Measurements from ENCODE around the gene ANKRD31.
"Not testable (repeated sequence)": the region's sequence is repeated elsewhere in the genome, so short reads cannot be mapped to it uniquely, and the experiment has no call there.

Gene ANKRD31

DNA sequence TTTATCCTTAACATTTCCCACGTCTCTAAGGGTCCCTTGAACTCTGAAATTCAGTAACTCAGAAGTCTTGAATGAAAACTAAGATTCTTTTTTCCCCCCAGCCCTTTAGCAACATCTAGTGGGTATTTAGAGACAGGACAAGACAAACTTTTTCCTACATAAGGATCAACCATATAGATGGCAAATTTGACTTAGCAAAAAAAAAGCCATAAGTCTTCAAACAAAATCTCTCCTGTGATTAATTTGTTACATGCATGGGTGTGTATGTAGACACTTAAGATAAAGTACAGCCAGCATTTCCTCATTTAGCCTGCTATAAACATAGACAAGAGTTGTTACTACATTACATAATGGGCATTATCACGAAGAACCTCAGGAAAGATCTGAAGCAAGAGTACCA lies 29.1 kb upstream of the ANKRD31 start:
- no peak for DNase-seq
- Histone ChIP-seq H3K9me3 (ENCODE audit: severe bottlenecking) (peaks cover 4% of the 10 kb centered on the region), H3K27me3 (ENCODE audit: insufficient read depth, low read depth, severe bottlenecking) (no peaks in the 10 kb centered on the region), H3K36me3 (no peaks in the 10 kb centered on the region), H3K4me3 (ENCODE audit: low read depth, low read length) (no peak overlapping the region), H3K27ac (no peak overlapping the region)
- TF ChIP-seq, protein P1, sequence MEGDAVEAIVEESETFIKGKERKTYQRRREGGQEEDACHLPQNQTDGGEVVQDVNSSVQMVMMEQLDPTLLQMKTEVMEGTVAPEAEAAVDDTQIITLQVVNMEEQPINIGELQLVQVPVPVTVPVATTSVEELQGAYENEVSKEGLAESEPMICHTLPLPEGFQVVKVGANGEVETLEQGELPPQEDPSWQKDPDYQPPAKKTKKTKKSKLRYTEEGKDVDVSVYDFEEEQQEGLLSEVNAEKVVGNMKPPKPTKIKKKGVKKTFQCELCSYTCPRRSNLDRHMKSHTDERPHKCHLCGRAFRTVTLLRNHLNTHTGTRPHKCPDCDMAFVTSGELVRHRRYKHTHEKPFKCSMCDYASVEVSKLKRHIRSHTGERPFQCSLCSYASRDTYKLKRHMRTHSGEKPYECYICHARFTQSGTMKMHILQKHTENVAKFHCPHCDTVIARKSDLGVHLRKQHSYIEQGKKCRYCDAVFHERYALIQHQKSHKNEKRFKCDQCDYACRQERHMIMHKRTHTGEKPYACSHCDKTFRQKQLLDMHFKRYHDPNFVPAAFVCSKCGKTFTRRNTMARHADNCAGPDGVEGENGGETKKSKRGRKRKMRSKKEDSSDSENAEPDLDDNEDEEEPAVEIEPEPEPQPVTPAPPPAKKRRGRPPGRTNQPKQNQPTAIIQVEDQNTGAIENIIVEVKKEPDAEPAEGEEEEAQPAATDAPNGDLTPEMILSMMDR (IDR thresholded peaks at IDR 0.05; ENCODE audit: low read depth, low read length): peak; percentile 31; the same call in 1 of the 2 replicates

DNA sequence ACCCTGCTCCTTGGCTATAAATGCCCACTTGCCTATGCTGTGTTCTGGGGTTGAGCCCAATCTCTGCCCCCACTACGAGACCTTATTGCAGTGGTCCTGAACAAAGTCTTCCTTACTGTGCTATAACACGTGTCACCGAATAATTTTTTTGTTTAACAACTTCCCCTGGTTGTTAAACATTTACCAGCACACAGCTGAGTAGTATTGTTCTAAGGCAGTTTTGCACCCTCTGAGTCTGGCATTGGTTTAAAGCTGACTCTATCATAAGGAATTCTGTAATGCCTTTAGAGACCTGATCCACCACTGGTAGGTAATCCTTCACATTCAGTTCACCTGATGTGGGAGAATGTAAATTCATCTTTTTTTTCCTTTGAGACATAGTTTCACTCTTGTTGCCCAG lies 25.6 kb upstream of the ANKRD31 start:
- TF ChIP-seq, protein P1 (IDR thresholded peaks at IDR 0.05; ENCODE audit: low read depth, low read length): no peak
- H3K27me3 ChIP-seq (ENCODE audit: insufficient read depth, low read depth, severe bottlenecking): no peaks in the 10 kb centered on the region

DNA sequence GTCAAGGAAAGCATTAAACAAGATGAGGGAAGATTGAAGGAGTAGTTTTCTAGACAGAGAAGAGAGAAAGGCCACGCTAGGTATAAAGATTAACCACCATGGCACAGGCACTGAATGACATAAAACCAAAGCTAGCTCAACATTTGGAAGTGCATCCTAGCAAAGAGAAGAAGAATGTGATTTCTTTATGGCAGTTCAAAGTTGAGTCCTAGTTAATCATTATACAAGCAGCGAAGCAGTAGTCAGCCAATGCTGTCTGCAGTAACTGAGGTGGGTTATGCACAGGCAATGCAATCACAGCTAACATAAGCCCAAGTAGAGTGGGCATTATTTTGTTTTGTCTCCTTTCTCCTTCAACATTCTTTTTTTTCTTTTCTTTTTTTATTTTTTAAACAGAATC lies 24.0 kb upstream of the ANKRD31 start:
- Histone ChIP-seq H3K27me3 (ENCODE audit: insufficient read depth, low read depth, severe bottlenecking) (no peaks in the 10 kb centered on the region), H3K27ac (no peak overlapping the region), H3K4me3 (ENCODE audit: low read depth, low read length) (no peak overlapping the region), H3K36me3 (no peaks in the 10 kb centered on the region), H3K9me3 (ENCODE audit: severe bottlenecking) (peaks cover 7% of the 10 kb centered on the region)
- DNase-seq: no peak
- TF ChIP-seq, protein P1 (IDR thresholded peaks at IDR 0.05; ENCODE audit: low read depth, low read length): no peak

More for the DNA sequence above, 25.6 kb upstream of the ANKRD31 start:
- Histone ChIP-seq H3K4me3 (ENCODE audit: low read depth, low read length) (no peak overlapping the region), H3K36me3 (no peaks in the 10 kb centered on the region), H3K9me3 (ENCODE audit: severe bottlenecking) (no peaks in the 10 kb centered on the region), H3K27ac (no peak overlapping the region)
- DNase-seq: no peak

DNA sequence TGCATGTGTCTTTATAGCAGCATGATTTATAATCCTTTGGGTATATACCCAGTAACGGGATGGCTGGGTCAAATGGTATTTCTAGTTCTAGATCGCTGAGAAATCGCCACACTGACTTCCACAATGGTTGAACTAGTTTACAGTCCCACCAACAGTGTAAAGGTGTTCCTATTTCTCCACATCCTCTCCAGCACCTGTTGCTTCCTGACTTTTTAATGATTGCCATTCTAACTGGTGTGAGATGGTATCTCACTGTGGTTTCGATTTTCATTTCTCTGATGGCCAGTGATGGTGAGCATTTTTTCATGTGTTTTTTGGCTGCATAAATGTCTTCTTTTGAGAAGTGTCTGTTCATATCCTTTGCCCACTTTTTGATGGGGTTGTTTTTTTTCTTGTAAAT lies 13.8 kb upstream of the ANKRD31 start:
- H3K9me3 ChIP-seq (ENCODE audit: severe bottlenecking); H3K4me3 ChIP-seq (ENCODE audit: low read depth, low read length); H3K36me3 ChIP-seq; H3K27ac ChIP-seq; H3K27me3 ChIP-seq (ENCODE audit: insufficient read depth, low read depth, severe bottlenecking); DNase-seq: not testable (repeated sequence)

DNA sequence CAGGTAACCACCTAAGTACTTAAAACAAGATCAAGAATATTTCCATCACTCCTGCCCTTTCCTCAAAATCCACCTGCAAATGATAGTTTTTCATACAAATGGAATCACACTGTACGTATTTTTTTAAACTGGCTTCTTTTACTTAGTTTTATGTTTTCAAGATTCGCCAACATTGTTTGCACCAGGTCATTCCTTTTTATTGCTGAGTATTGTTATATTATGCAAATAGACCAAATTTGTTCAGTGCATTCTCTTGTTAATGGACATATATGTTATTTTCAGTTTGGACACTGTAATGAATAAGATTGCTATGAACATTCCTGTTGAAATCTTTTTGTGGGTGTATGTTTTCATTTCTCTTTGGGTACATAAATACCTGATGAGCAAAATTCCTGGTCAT lies 8.3 kb upstream of the ANKRD31 start:
- TF ChIP-seq, protein P1 (IDR thresholded peaks at IDR 0.05; ENCODE audit: low read depth, low read length): no peak
- no peak for DNase-seq

DNA sequence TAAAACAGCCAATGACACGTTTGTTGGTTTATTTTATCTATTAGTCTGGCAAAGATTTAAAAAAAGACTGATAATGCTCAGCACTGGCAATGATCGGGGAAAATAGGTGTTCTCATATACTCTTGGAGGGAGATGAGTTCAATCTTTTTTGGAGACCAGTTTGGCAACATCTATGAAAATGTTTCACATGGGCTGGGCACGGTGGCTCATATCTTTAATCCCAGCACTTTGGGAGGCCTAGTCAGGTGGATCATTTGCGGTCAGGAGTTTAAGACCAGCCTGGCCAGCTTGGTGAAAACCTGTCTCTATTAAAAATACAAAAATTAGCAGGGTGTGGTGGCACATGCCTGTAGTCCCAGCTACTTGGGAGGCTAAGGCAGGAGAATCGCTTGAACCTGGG lies 6.8 kb upstream of the ANKRD31 start:
- Histone ChIP-seq H3K36me3 (no peaks in the 10 kb centered on the region), H3K9me3 (ENCODE audit: severe bottlenecking) (no peaks in the 10 kb centered on the region), H3K27ac (no peak overlapping the region), H3K27me3 (ENCODE audit: insufficient read depth, low read depth, severe bottlenecking) (no peaks in the 10 kb centered on the region), H3K4me3 (ENCODE audit: low read depth, low read length) (no peak overlapping the region)
- TF ChIP-seq, protein P1 (IDR thresholded peaks at IDR 0.05; ENCODE audit: low read depth, low read length): no peak
- DNase-seq: no peak

More for the DNA sequence above, 8.3 kb upstream of the ANKRD31 start:
- no peaks in the 10 kb centered on the region for H3K27me3 ChIP-seq (ENCODE audit: insufficient read depth, low read depth, severe bottlenecking)
- H3K9me3 ChIP-seq (ENCODE audit: severe bottlenecking): no peaks in the 10 kb centered on the region
- no peak overlapping the region for H3K4me3 ChIP-seq (ENCODE audit: low read depth, low read length)
- no peak overlapping the region for H3K27ac ChIP-seq
- H3K36me3 ChIP-seq: no peaks in the 10 kb centered on the region
